Endothelial cell of umbilical vein (primary cell): ENCODE data around the gene HOXC12. TPM values are rescaled to one million over a fixed set of nuclear protein-coding genes. Genes with fewer than 3 reads are reported as not detected.

Source experiments
- BruUV-seq: library from RNA; stranded (reverse); fragments of 400-500 nt; replicated peaks from 2 replicates; lab custom pipeline; 2021; lab: Mats Ljungman, UMichigan
- CTCF ChIA-PET: fragments of 300-600, 350-600 bp; sonication (Branson Sonifier 250); formaldehyde crosslinking; loops from one replicate; lab custom pipeline; 2021; ENCODE audit warnings: antibody characterized with exemption, inconsistent platforms; lab: Charles Lee
- POLR2A ChIA-PET: fragments of 300-600, 350-600 bp; sonication (Branson Sonifier 250); formaldehyde crosslinking; loops from one replicate; lab custom pipeline; 2021; ENCODE audit warnings: antibody characterized with exemption, inconsistent platforms; lab: Charles Lee
- DNase-seq: peaks from one replicate; pipeline ENCODE4 v3.0.0-alpha.2; 2011; ENCODE audit warnings: low read depth, low spot score
- FAIRE-seq: peaks from 2 replicates; lab custom pipeline; 2011; peaks lifted over from hg19 to GRCh38; lab: Jason Lieb, UNC
- H2AFZ ChIP-seq: 2 replicates; pipeline ENCODE4 v1.6.0; 2012; ENCODE audit warnings: low read depth, low read length, control low read depth, inconsistent platforms
- H3K27ac ChIP-seq: 2 replicates; pipeline ENCODE4 v1.5.1; 2011; ENCODE audit warnings: low read depth, mild to moderate bottlenecking, control low read depth, low read length, moderate library complexity; ENCODE audit not compliant: insufficient read depth
- H3K27me3 ChIP-seq, 2 experiments: 2 replicates each; pipeline versions ENCODE4 v1.6.0 to v1.6.1; 2011; ENCODE audit warnings: low read length in 2 of 2, mixed read lengths in 1 of 2; ENCODE audit not compliant: control insufficient read depth in 2 of 2, insufficient read depth in 2 of 2
- H3K36me3 ChIP-seq, 2 experiments: 2 replicates in 1 of 2; 3 replicates in 1 of 2; pipeline ENCODE4 v1.5.1; 2011; ENCODE audit warnings: low read length in 2 of 2, mild to moderate bottlenecking in 1 of 2, moderate library complexity in 1 of 2; ENCODE audit not compliant: control insufficient read depth in 2 of 2, insufficient read depth in 2 of 2; ENCODE audit errors: extremely low read depth in 1 of 2
- H3K4me1 ChIP-seq: 3 replicates; pipeline ENCODE4 v1.5.1; 2011; ENCODE audit warnings: mild to moderate bottlenecking, low read length; ENCODE audit not compliant: control insufficient read depth, insufficient read depth; ENCODE audit errors: extremely low read depth
- H3K4me2 ChIP-seq: 2 replicates; pipeline ENCODE4 v1.6.1; 2011; ENCODE audit warnings: low read length, control low read depth, mixed read lengths; ENCODE audit not compliant: insufficient read depth
- H3K4me3 ChIP-seq, 3 experiments: fragments of 200-600 bp in 1 of 3; sonication (generic), shearing (Covaris generic) in 1 of 3; replicated peaks in 1 of 3; 2 replicates each; pipeline ENCODE4 v1.5.1; 2011 to 2016; ENCODE audit warnings: control low read depth in 3 of 3, low read length in 3 of 3, mild to moderate bottlenecking in 2 of 3, inconsistent platforms in 1 of 3, low read depth in 1 of 3, moderate library complexity in 1 of 3; ENCODE audit not compliant: insufficient read depth in 1 of 3
- H3K79me2 ChIP-seq: 2 replicates; pipeline ENCODE4 v1.6.0; 2012; ENCODE audit warnings: low read length, inconsistent platforms; ENCODE audit not compliant: control insufficient read depth, insufficient read depth
- H3K9ac ChIP-seq: replicated peaks from 2 replicates; pipeline ENCODE3; 2011; ENCODE audit warnings: low read length, control low read depth; ENCODE audit not compliant: insufficient read depth; ENCODE audit errors: extremely low read depth
- H3K9me1 ChIP-seq: replicated peaks from 3 replicates; pipeline ENCODE4 v1.6.0; 2011; ENCODE audit warnings: mild to moderate bottlenecking, low read length; ENCODE audit not compliant: control insufficient read depth, insufficient read depth; ENCODE audit errors: extremely low read depth
- H3K9me3 ChIP-seq: replicated peaks from 2 replicates; pipeline ENCODE4 v1.5.1; 2012; ENCODE audit warnings: low read length, inconsistent platforms; ENCODE audit not compliant: control insufficient read depth, insufficient read depth
- H4K20me1 ChIP-seq: replicated peaks from 2 replicates; pipeline ENCODE3; 2011; ENCODE audit warnings: mild to moderate bottlenecking, low read length; ENCODE audit not compliant: control insufficient read depth, insufficient read depth; ENCODE audit errors: extremely low read depth
- EZH2 ChIP-seq: IDR thresholded peaks from 2 replicates; pipeline ENCODE4 v1.6.1; 2012; ENCODE audit warnings: borderline replicate concordance, low read depth, mild to moderate bottlenecking, moderate library complexity, low read length, inconsistent platforms; ENCODE audit not compliant: severe bottlenecking
- FOS ChIP-seq: IDR thresholded peaks from 2 replicates; pipeline ENCODE4 v1.6.1; 2011; ENCODE audit warnings: mild to moderate bottlenecking, low read length, moderate library complexity, borderline replicate concordance; ENCODE audit not compliant: insufficient read depth
- GATA2 ChIP-seq: IDR thresholded peaks from 2 replicates; pipeline ENCODE4 v1.7.0; 2011; ENCODE audit warnings: low read depth, mild to moderate bottlenecking, moderate library complexity, mixed read lengths, low read length; ENCODE audit not compliant: insufficient read length, insufficient read depth
- JUN ChIP-seq: IDR thresholded peaks from 2 replicates; pipeline ENCODE4 v1.6.1; 2011; ENCODE audit warnings: borderline replicate concordance, low read depth; ENCODE audit not compliant: insufficient read length, insufficient read depth
- MYC ChIP-seq: IDR thresholded peaks from one replicate; pipeline ENCODE4 v1.6.1; 2011; ENCODE audit warnings: mild to moderate bottlenecking, low read depth, low read length
- POLR2A ChIP-seq: IDR thresholded peaks from 2 replicates; pipeline ENCODE4 v1.6.1; 2012; ENCODE audit warnings: low read depth, mild to moderate bottlenecking, control low read depth, low read length
- POLR2AphosphoS5 ChIP-seq: IDR thresholded peaks from 2 replicates; pipeline ENCODE4 v1.6.1; 2012; ENCODE audit warnings: low read depth, mild to moderate bottlenecking, control low read depth, low read length, moderate library complexity; ENCODE audit not compliant: insufficient read depth
- dilution Hi-C: fragments of 300-500 bp; cut with MboI; formaldehyde crosslinking; loops from one replicate; pipeline ENCODE4 v1.15.0; 2019; ENCODE audit warnings: low sequenced_read_pairs; ENCODE audit not compliant: extremely low pct_ligation_motif_present
- intact Hi-C: fragments of 100-400 bp; cut with micrococcal nuclease; formaldehyde crosslinking; loops from one replicate; pipeline ENCODE4 v1.10.0; 2022
- polyA plus RNA-seq, 4 experiments: library from polyadenylated mRNA; depleted of rRNA in 3 of 4; stranded (reverse) in 3 of 4; unstranded in 1 of 4; fragments of >200 nt; gene quantifications; 2 replicates each; pipeline versions ENCODE4 v1.2.1 to v1.2.3, GENCODE V29; 2011 to 2012; ENCODE audit warnings: missing spikeins in 1 of 4
- total RNA-seq: library from RNA; stranded (reverse); gene quantifications from 2 replicates; pipeline ENCODE4 v1.2.3, GENCODE V29; 2021
- TF ChIP-seq, protein P1 (sequence below): IDR thresholded peaks from 2 replicates; pipeline ENCODE4 v1.6.1; 2011; ENCODE audit not compliant: insufficient read depth, insufficient read length
- TF ChIP-seq, protein P2 (sequence below), 2 donors: IDR thresholded peaks; 1 replicate in 1 of 2; 2 replicates in 1 of 2; pipeline ENCODE4 v1.5.1; 2011; ENCODE audit warnings: low read length in 2 of 2, mild to moderate bottlenecking in 2 of 2, moderate library complexity in 2 of 2, control low read depth in 1 of 2, inconsistent platforms in 1 of 2, low read depth in 1 of 2; ENCODE audit not compliant: insufficient read depth in 1 of 2; ENCODE audit errors: extremely low read depth in 1 of 2

HOXC12 gene
- total and polyA plus RNA-seq, 2 donors (not counting 3 experiments of a cell fraction or from before 2014, with no cell fraction given), result not detected

DNA sequence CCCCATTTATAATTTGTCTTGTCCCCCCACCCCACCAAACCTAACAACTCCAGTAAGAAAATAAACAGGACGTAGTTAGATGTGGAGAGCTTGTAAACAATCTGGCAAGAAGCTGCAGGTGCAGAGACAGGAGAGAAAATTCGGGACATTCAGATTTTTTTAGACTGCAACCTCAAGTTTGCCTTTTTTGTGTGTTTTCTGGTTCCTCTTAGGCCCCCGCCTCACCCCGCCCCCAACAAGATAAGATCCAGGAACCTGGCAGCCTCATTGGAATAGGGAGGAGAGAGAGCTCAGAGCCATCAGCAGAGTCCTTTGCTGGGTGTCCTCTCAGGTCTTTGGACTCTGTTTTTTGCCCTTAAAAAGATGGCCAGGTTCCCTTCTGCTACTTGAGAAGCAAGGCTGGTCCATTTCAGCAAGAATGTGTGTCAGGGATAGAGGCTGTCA, 33.1 kb downstream of the HOXC12 start:
- no peaks in the 10 kb centered on the region for H3K9me3 ChIP-seq
- intact Hi-C loops, result loop anchor here (2.0 to 5.0 kb wide), 2 partner anchors 197 to 286 kb away; no protein-coding TSS in a partner anchor

More for the DNA sequence above, 33.1 kb downstream of the HOXC12 start:
- Histone ChIP-seq H3K4me1 (no peaks in the 10 kb centered on the region), H3K36me3 (no peaks in the 10 kb centered on the region), H3K4me2 (no peak overlapping the region), H3K27me3 (peaks cover 90 to 92% of the 10 kb centered on the region in 2 experiments), H3K9ac (no peak overlapping the region), H4K20me1 (no peaks in the 10 kb centered on the region), H3K4me3 (no peak overlapping the region), H2AFZ (no peak overlapping the region), H3K79me2 (no peaks in the 10 kb centered on the region), H3K27ac (no peak overlapping the region), H3K9me1 (no peaks in the 10 kb centered on the region)
- ChIA-PET POLR2A (no interaction called here), CTCF (interaction anchor here (0.6 to 2.6 kb wide), 8 partner anchors 12 to 220 kb away, joined by 3 to 8 read pairs (median 4); partner anchors contain the start of gene HOXC9)
- FAIRE-seq, result no peak
- no peak for DNase-seq
- dilution Hi-C loops, result no loop called here
- no TSS peak for BruUV-seq
- no peak for TF ChIP-seq EZH2
- no peak for TF ChIP-seq POLR2AphosphoS5
- no peak for TF ChIP-seq FOS
- no peak for TF ChIP-seq POLR2A
- TF ChIP-seq, protein P1, sequence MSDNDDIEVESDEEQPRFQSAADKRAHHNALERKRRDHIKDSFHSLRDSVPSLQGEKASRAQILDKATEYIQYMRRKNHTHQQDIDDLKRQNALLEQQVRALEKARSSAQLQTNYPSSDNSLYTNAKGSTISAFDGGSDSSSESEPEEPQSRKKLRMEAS, result no peak
- TF ChIP-seq, protein P2, sequence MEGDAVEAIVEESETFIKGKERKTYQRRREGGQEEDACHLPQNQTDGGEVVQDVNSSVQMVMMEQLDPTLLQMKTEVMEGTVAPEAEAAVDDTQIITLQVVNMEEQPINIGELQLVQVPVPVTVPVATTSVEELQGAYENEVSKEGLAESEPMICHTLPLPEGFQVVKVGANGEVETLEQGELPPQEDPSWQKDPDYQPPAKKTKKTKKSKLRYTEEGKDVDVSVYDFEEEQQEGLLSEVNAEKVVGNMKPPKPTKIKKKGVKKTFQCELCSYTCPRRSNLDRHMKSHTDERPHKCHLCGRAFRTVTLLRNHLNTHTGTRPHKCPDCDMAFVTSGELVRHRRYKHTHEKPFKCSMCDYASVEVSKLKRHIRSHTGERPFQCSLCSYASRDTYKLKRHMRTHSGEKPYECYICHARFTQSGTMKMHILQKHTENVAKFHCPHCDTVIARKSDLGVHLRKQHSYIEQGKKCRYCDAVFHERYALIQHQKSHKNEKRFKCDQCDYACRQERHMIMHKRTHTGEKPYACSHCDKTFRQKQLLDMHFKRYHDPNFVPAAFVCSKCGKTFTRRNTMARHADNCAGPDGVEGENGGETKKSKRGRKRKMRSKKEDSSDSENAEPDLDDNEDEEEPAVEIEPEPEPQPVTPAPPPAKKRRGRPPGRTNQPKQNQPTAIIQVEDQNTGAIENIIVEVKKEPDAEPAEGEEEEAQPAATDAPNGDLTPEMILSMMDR (IDR thresholded peaks at IDR 0.05; ENCODE audit: extremely low read depth in 1 of 2, insufficient read depth in 1 of 2, low read depth in 1 of 2, low read length in 2 of 2), result no peak
- TF ChIP-seq MYC, result no peak
- TF ChIP-seq JUN, result no peak
- TF ChIP-seq GATA2, result no peak
